Body of pancreas (tissue), 4 donors: ENCODE results near the gene CD274. TPM values are rescaled to one million over a fixed set of nuclear protein-coding genes. Genes with fewer than 3 reads are reported as not detected.

Experiments used
- ATAC-seq: fragments of 150-250 bp; one replicate; pipeline ENCODE4 v1.9.1; 2016
- DNase-seq, 4 donors: peaks; one replicate each; pipeline ENCODE4 v3.0.0-alpha.2; 2019
- H3K27ac ChIP-seq, 4 donors: fragments of 200-600 bp; sonication (generic); 1 replicate in 3 of 4; 2 replicates in 1 of 4; pipeline versions ENCODE4 v1.5.1 to v1.6.1; 2016 to 2019; ENCODE audit warnings: mild to moderate bottlenecking in 1 of 4, mixed read lengths in 1 of 4, moderate library complexity in 1 of 4
- H3K27me3 ChIP-seq, 2 donors: fragments of 200-600 bp; sonication (generic); one replicate each; pipeline ENCODE4 v1.6.0; 2016; ENCODE audit warnings: mild to moderate bottlenecking in 1 of 2
- H3K36me3 ChIP-seq, 2 donors: fragments of 200-600 bp; sonication (generic); replicated peaks in 1 of 2; 2 replicates each; pipeline ENCODE4 v1.5.1; 2016; ENCODE audit warnings: low read depth in 2 of 2; ENCODE audit not compliant: insufficient read depth in 1 of 2
- H3K4me1 ChIP-seq: fragments of 200-600 bp; sonication (generic); one replicate; pipeline ENCODE4 v1.6.0; 2016
- H3K4me3 ChIP-seq, 2 donors: fragments of 200-600 bp; sonication (generic); 1 replicate in 1 of 2; 2 replicates in 1 of 2; pipeline ENCODE4 v1.5.1; 2016 to 2019
- H3K9me3 ChIP-seq, 3 donors: fragments of 200-600 bp; sonication (generic); 1 replicate in 2 of 3; 2 replicates in 1 of 3; pipeline ENCODE4 v1.5.1; 2016
- CTCF ChIP-seq, 7 experiments: fragments of 450-650 bp in 4 of 7; fragments of 200-600 bp in 3 of 7; sonication (generic) in 3 of 7; IDR thresholded peaks; one replicate each; pipeline ENCODE4 v1.5.1; 2016 to 2019; ENCODE audit warnings: antibody characterized with exemption in 7 of 7
- POLR2A ChIP-seq, 3 donors: fragments of 450-650 bp; IDR thresholded peaks; one replicate each; pipeline ENCODE4 v1.6.1; 2016; ENCODE audit warnings: antibody characterized with exemption in 3 of 3, mild to moderate bottlenecking in 2 of 3
- WGBS, 2 donors: methylation state at CpG; one replicate each; pipeline ENCODE4 v1.1.5; 2017; 5-methylcytosine and 5-hydroxymethylcytosine counted together
- intact Hi-C: fragments of 100-400 bp; cut with DNase I; formaldehyde crosslinking; loops from one replicate; pipeline ENCODE4 v1.15.1; 2023
- total RNA-seq, 2 donors: library from RNA; depleted of rRNA; stranded (reverse); fragments of >200 nt; gene quantifications; one replicate each; pipeline ENCODE4 v1.1.0, GENCODE V29; 2016

CD274 gene
- total RNA-seq, 2 donors from 2014 or later, result 1.6 to 3.6 TPM

- no peak for ATAC-seq
- H3K27ac ChIP-seq, result peak overlapping the region in 1 of 4 donors; percentile 95
- H3K36me3 ChIP-seq, result no peaks in the 10 kb centered on the region
- 68 to 75% methylated on average over 3 of the region's 3 CpGs for WGBS, 2 donors
- H3K4me1 ChIP-seq, result peaks cover 13% of the 10 kb centered on the region
- intact Hi-C loops, result loop anchor here (10.0 kb wide), 1 partner anchor 91 kb away; no protein-coding TSS in a partner anchor
- TF ChIP-seq CTCF (IDR thresholded peaks at IDR 0.05) (no peak), POLR2A (IDR thresholded peaks at IDR 0.05) (no peak)
- DNase-seq, result no peak
- H3K9me3 ChIP-seq, result no peaks in the 10 kb centered on the region
- H3K27me3 ChIP-seq, result no peaks in the 10 kb centered on the region
- no peak overlapping the region for H3K4me3 ChIP-seq
Observed at GRCh38 chr9:5435912-5436311, 14.4 kb upstream of the CD274 start.

GRCh38 chr9:5436441-5436840 is 13.9 kb upstream of the CD274 start:
- H3K9me3 ChIP-seq, result no peaks in the 10 kb centered on the region
- H3K4me3 ChIP-seq, result no peak overlapping the region
- no peaks in the 10 kb centered on the region for H3K36me3 ChIP-seq
- 66 to 80% methylated on average over 2 of the region's 2 CpGs for WGBS, 2 donors
- ATAC-seq (no peak), DNase-seq (no peak)
- peaks cover 13% of the 10 kb centered on the region for H3K4me1 ChIP-seq
- H3K27me3 ChIP-seq, result no peaks in the 10 kb centered on the region
- H3K27ac ChIP-seq, result peak overlapping the region in 3 of 4 donors; percentile 81 to 95 (median 95)
- intact Hi-C loops, result loop anchor here (10.0 kb wide), 1 partner anchor 92 kb away; no protein-coding TSS in a partner anchor
- no peak for TF ChIP-seq POLR2A (IDR thresholded peaks at IDR 0.05)
- TF ChIP-seq CTCF (IDR thresholded peaks at IDR 0.05), result no peak

- peak; percentile 81 to 92 (median 88) for TF ChIP-seq POLR2A (IDR thresholded peaks at IDR 0.05)
- TF ChIP-seq CTCF (IDR thresholded peaks at IDR 0.05), result peak in 5 of 7 experiments; percentile 14 to 40 (median 28)
- Histone ChIP-seq H3K27me3 (no peaks in the 10 kb centered on the region), H3K4me1 (peaks cover 13% of the 10 kb centered on the region), H3K4me3 (peak within 1 kb of the TSS; percentile 17 to 56), H3K36me3 (no peaks in the 10 kb centered on the region), H3K27ac (peak within 1 kb of the TSS; percentile 80 to 95 (median 88)), H3K9me3 (no peaks in the 10 kb centered on the region)
- 0% methylated on average over 23 to 55 of the region's 55 CpGs for WGBS, 2 donors
- intact Hi-C loops, result loop anchor here (10.0 kb wide), 1 partner anchor 93 kb away; no protein-coding TSS in a partner anchor
- DNase-seq, result peak; percentile 95 to 98 (median 96)
- peak; percentile 98 for ATAC-seq
Observed at GRCh38 chr9:5437254-5438216, 12.8 kb upstream of the CD274 start, which contains the start of gene PLGRKT. Gene PLGRKT (minus strand): TSS chr9:5437925. CDS start chr9:5431977, 5,948 bp downstream.

- ATAC-seq (no peak), DNase-seq (peak in 1 of 4 donors; percentile 28)
- no peaks in the 10 kb centered on the region for H3K27me3 ChIP-seq
- no peak for TF ChIP-seq CTCF (IDR thresholded peaks at IDR 0.05)
- TF ChIP-seq POLR2A (IDR thresholded peaks at IDR 0.05), result no peak
- no peaks in the 10 kb centered on the region for H3K9me3 ChIP-seq
- H3K4me3 ChIP-seq, result no peak overlapping the region
- intact Hi-C loops, result loop anchor here (10.0 kb wide), 1 partner anchor 94 kb away; no protein-coding TSS in a partner anchor
- peak overlapping the region; percentile 80 to 95 (median 88) for H3K27ac ChIP-seq
- no peaks in the 10 kb centered on the region for H3K36me3 ChIP-seq
- peaks cover 13% of the 10 kb centered on the region for H3K4me1 ChIP-seq
- 58 to 59% methylated on average over 21 of the region's 21 CpGs for WGBS, 2 donors
Observed at GRCh38 chr9:5438301-5439162, 11.8 kb upstream of the CD274 start.
